ENCODE results near the gene CNTN5.

CNTN5 gene

DNA sequence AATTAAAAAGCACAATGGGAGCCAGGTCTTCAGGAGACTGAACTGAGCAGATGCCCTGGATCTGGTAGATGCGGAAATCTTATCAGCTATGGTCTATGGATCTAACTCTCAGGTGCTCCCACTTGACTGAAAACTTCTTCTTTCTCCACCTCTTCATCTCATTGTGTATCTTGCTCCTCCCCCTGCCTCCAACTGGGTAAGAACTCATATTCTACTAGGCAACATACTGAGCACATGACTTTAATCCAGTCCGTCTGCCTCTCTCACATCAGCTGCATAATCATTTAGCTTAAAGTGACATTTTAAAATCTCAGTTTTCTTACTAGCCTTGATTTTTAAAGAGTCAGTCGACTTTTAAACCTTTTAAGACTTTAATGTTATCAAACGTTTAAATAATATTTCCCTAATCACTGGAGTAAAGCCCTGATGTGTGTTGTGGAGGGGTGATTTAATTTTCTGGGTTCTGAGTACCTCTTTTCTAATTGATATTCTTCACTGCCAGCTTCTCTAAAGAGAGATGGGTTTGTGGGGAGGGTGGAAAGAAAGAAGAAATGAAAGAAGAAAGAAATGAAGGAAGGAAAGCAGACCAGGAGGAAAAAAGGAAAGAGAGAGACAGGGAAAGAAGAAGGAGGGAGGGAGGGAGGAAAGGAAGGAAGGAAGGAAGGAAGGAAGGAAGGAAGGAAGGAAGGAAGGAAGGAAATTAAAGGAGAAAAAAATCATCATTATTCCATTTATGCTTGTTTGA lies 1073.5 kb downstream of the CNTN5 start:
- Histone ChIP-seq H3K36me3 (ENCODE audit: insufficient read depth, low read length) (no peaks in the 10 kb centered on the region), H3K9me3 (ENCODE audit: low read depth, low read length) (no peaks in the 10 kb centered on the region)
- TF ChIP-seq EZH2 (IDR thresholded peaks at IDR 0.05), result no peak
- no peak; the same call in 1 of the 2 replicates for TF ChIP-seq POLR2AphosphoS5 (IDR thresholded peaks at IDR 0.05; ENCODE audit: borderline replicate concordance, low read depth, low read length)
- TF ChIP-seq FOXP2 (optimal IDR thresholded peaks at IDR 0.05; ENCODE audit: control extremely low read depth, extremely low read length, insufficient read depth), result no peak

DNA sequence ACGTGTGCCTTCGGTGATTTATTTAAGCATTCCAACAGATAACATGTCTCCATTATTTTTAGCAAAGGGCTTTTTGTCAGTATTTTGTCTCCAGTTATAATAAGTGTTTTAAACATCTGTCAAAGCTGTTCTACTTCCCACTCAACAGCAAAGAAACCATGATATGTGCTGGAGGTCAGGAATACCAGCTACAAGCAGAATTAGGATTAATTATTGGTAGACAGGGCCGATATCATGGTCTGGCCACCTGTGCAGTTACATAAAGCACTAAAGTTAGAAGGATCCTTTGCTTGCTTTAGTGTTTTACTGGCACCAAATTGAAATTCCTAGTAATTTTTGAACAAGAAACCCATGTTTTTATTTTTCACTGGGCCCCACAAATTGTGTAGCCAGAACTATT lies 1075.1 kb downstream of the CNTN5 start:
- DNase-seq (ENCODE audit: low read depth, low spot score), result no peak
- no peaks in the 10 kb centered on the region for H3K9me3 ChIP-seq (ENCODE audit: low read depth, low read length)
- no peak overlapping the region for H3K9ac ChIP-seq (ENCODE audit: insufficient read length)
- H3K36me3 ChIP-seq (ENCODE audit: insufficient read depth, low read length), result no peaks in the 10 kb centered on the region
- no peak overlapping the region for H3K4me3 ChIP-seq
- TF ChIP-seq POLR2AphosphoS5 (IDR thresholded peaks at IDR 0.05; ENCODE audit: borderline replicate concordance, low read depth, low read length) (no peak), EZH2 (IDR thresholded peaks at IDR 0.05) (no peak), FOXP2 (optimal IDR thresholded peaks at IDR 0.05; ENCODE audit: control extremely low read depth, extremely low read length, insufficient read depth) (no peak)
- peak overlapping the region; percentile 99 for H3K27ac ChIP-seq

More for the DNA sequence above, 1073.5 kb downstream of the CNTN5 start:
- peak overlapping the region; percentile 62 for H3K9ac ChIP-seq (ENCODE audit: insufficient read length)
- DNase-seq (ENCODE audit: low read depth, low spot score), result peak; percentile 60
- peak overlapping the region; percentile 67 for H3K4me3 ChIP-seq
- peak overlapping the region; percentile 99 for H3K27ac ChIP-seq

DNA sequence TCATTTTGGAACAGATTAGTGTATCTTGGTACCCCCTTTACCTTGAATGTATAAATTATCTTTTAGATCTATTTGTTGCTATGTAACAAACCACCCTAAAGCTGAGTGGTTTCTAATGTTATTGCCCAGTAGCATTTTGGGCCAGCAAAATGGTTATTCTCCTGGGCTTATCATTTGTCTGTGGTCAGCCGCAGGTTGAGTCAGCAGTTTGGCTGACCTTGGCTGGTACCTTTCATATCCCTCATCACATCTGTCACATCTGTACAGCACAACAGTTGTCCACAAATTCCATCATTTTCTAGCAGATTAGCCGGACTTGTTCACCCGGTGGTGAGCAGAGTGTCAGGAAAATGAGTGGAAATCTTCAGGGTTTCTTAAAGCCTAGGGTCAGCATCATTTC lies 1077.8 kb downstream of the CNTN5 start:
- TF ChIP-seq EZH2 (IDR thresholded peaks at IDR 0.05), result no peak
- no peak for TF ChIP-seq POLR2AphosphoS5 (IDR thresholded peaks at IDR 0.05; ENCODE audit: borderline replicate concordance, low read depth, low read length)
- no peak for TF ChIP-seq FOXP2 (optimal IDR thresholded peaks at IDR 0.05; ENCODE audit: control extremely low read depth, extremely low read length, insufficient read depth)
- Histone ChIP-seq H3K9me3 (ENCODE audit: low read depth, low read length) (no peaks in the 10 kb centered on the region), H3K27ac (no peak overlapping the region), H3K4me3 (no peak overlapping the region), H3K9ac (ENCODE audit: insufficient read length) (no peak overlapping the region), H3K36me3 (ENCODE audit: insufficient read depth, low read length) (no peaks in the 10 kb centered on the region)
- no peak for DNase-seq (ENCODE audit: low read depth, low spot score)

DNA sequence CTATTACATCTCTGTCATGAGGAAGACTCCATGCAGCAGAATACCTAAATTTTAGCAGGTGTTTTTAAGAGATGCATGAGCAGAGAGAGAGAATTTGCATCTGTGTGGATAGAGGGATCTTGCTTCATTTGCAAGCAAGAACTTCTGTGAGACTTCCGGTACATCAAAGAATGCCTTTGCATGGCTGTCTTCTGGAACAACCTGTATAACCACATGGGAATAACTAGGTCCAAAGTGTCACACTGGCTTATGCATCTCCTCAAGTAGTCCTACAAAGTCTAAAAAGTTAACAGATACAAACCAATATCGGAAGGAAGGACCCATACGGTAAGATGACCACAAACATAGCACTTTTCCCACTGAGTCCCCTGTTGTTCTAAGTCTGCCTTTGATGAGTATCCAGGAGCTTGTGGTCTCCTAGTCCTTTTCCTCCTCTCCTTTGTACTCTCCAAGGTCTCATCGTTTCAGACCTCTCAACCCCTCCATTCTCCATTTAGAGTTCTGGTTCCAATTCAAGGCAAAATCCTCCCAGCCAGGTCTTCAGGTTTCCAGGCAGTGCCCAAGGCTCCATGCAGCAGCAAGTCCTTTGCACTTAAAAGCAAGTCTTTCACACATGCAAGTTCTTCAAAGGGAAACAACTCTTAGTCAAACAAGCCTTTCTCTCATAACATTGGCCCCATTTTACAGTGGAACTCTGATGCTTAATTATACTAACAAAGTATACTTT lies 1084.7 kb downstream of the CNTN5 start:
- TF ChIP-seq FOXP2 (optimal IDR thresholded peaks at IDR 0.05; ENCODE audit: control extremely low read depth, extremely low read length, insufficient read depth), result no peak
- no peak for TF ChIP-seq POLR2AphosphoS5 (IDR thresholded peaks at IDR 0.05; ENCODE audit: borderline replicate concordance, low read depth, low read length)
- no peak for TF ChIP-seq EZH2 (IDR thresholded peaks at IDR 0.05)
- Histone ChIP-seq H3K4me3 (no peak overlapping the region), H3K27ac (no peak overlapping the region), H3K9ac (ENCODE audit: insufficient read length) (no peak overlapping the region), H3K36me3 (ENCODE audit: insufficient read depth, low read length) (no peaks in the 10 kb centered on the region), H3K9me3 (ENCODE audit: low read depth, low read length) (no peaks in the 10 kb centered on the region)
- DNase-seq (ENCODE audit: low read depth, low spot score), result no peak

DNA sequence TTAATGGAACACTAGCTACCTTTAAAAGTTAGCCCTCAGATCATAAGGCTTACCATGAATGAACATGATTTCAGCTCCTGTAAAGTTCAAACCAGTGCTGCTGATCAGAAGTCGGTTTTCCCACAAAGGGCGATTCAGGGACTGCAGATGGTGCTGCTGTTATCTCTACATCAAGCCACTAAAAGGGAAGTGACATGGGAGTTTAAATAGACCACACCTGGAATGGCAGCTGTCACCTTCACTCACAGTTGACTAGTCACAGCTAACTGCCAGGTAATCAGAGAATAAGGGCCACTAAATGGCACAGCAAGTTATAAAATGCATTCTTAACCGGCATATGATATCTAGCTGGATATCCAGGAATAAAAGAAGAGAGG lies 1085.2 kb downstream of the CNTN5 start:
- TF ChIP-seq EZH2 (IDR thresholded peaks at IDR 0.05) (no peak), POLR2AphosphoS5 (IDR thresholded peaks at IDR 0.05; ENCODE audit: borderline replicate concordance, low read depth, low read length) (no peak), FOXP2 (optimal IDR thresholded peaks at IDR 0.05; ENCODE audit: control extremely low read depth, extremely low read length, insufficient read depth) (no peak)
- H3K36me3 ChIP-seq (ENCODE audit: insufficient read depth, low read length), result no peaks in the 10 kb centered on the region
- H3K9me3 ChIP-seq (ENCODE audit: low read depth, low read length), result no peaks in the 10 kb centered on the region
- DNase-seq (ENCODE audit: low read depth, low spot score), result no peak
- no peak overlapping the region for H3K4me3 ChIP-seq
- H3K27ac ChIP-seq, result no peak overlapping the region
- H3K9ac ChIP-seq (ENCODE audit: insufficient read length), result no peak overlapping the region

DNA sequence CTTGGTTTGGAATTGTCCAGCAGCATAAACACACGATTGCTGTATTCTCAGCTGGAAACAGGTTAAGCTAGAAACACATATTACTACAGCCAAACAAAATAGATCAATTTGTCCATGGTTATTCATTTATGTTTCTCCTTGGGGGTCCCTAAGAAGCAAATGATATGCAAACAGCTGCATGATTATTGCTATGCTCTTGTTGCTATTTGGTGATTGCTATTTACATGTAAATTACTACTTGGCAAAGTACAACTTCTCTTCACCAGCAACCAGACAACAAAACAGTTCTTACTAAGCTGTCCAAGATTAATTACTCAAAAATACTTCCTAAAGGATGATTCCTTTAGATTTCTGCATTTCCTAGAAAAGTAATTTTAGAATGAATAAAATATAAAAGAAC lies 1098.4 kb downstream of the CNTN5 start:
- no peak overlapping the region for H3K4me3 ChIP-seq
- no peak for TF ChIP-seq POLR2AphosphoS5 (IDR thresholded peaks at IDR 0.05; ENCODE audit: borderline replicate concordance, low read depth, low read length)
- no peak for TF ChIP-seq FOXP2 (optimal IDR thresholded peaks at IDR 0.05; ENCODE audit: control extremely low read depth, extremely low read length, insufficient read depth)
- no peak for TF ChIP-seq EZH2 (IDR thresholded peaks at IDR 0.05)
- no peaks in the 10 kb centered on the region for H3K9me3 ChIP-seq (ENCODE audit: low read depth, low read length)
- no peak overlapping the region for H3K9ac ChIP-seq (ENCODE audit: insufficient read length)
- no peak for DNase-seq (ENCODE audit: low read depth, low spot score)
- no peaks in the 10 kb centered on the region for H3K36me3 ChIP-seq (ENCODE audit: insufficient read depth, low read length)
- no peak overlapping the region for H3K27ac ChIP-seq

DNA sequence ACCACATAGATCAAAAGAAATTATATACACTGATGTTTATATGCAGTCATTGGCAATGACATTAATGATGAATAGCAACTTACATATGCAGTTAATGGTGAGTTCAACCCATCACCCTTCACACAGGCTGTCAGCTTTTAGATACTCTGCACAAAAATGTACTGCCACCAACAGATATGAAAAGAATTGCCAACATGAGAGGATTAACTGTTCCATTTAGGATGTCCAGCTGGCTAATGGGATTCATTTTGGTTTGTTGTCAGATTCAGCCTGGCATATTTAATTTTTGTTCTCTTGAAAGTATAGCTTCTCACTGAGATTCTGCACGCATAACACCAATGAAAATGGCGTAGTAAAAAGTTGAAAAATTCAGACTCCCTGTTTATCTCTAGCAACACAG lies 1112.4 kb downstream of the CNTN5 start:
- Histone ChIP-seq H3K9ac (ENCODE audit: insufficient read length) (no peak overlapping the region), H3K4me3 (no peak overlapping the region), H3K36me3 (ENCODE audit: insufficient read depth, low read length) (no peaks in the 10 kb centered on the region), H3K27ac (no peak overlapping the region), H3K9me3 (ENCODE audit: low read depth, low read length) (no peaks in the 10 kb centered on the region)
- DNase-seq (ENCODE audit: low read depth, low spot score), result no peak
- TF ChIP-seq FOXP2 (optimal IDR thresholded peaks at IDR 0.05; ENCODE audit: control extremely low read depth, extremely low read length, insufficient read depth) (no peak), POLR2AphosphoS5 (IDR thresholded peaks at IDR 0.05; ENCODE audit: borderline replicate concordance, low read depth, low read length) (no peak), EZH2 (IDR thresholded peaks at IDR 0.05) (no peak)

DNA sequence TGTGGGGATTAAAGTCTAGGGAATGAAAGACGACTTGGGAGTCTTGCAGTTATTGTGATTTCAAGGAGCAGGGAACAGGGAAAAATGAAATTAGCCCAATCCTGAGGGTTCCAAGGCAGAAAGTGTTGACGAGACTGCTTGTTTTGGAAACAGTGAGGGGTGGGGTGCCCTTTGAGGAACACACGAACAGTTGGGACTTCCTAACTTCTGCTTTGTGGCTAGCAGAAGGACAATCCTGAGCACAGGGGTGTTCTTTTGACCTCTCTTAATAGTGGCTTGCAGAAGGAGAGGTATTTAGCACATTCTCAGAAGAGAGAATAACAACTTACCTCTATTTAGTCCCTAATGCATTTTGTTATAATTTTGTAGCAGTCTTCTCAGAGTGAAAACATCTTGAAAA lies 1120.5 kb downstream of the CNTN5 start:
- H3K4me3 ChIP-seq, result no peak overlapping the region
- H3K9me3 ChIP-seq (ENCODE audit: low read depth, low read length), result no peaks in the 10 kb centered on the region
- H3K27ac ChIP-seq, result no peak overlapping the region
- no peak overlapping the region for H3K9ac ChIP-seq (ENCODE audit: insufficient read length)
- no peaks in the 10 kb centered on the region for H3K36me3 ChIP-seq (ENCODE audit: insufficient read depth, low read length)
- DNase-seq (ENCODE audit: low read depth, low spot score), result no peak
- TF ChIP-seq FOXP2 (optimal IDR thresholded peaks at IDR 0.05; ENCODE audit: control extremely low read depth, extremely low read length, insufficient read depth) (no peak), EZH2 (IDR thresholded peaks at IDR 0.05) (no peak), POLR2AphosphoS5 (IDR thresholded peaks at IDR 0.05; ENCODE audit: borderline replicate concordance, low read depth, low read length) (no peak)
